GM19099 (cell line): ENCODE measurements around the gene DISC1.

ENCODE experiments used
- POLR2A ChIP-seq: IDR thresholded peaks from 3 replicates; pipeline ENCODE4 v1.6.1; 2011; ENCODE audit warnings: low read depth; ENCODE audit not compliant: insufficient read length; ENCODE audit errors: extremely low read depth

DISC1 gene

GRCh38 chr1:231856426-231856825, 229.8 kb downstream of the DISC1 start:
- TF ChIP-seq POLR2A: no peak

GRCh38 chr1:231856894-231857293, 230.3 kb downstream of the DISC1 start:
- TF ChIP-seq POLR2A: no peak

GRCh38 chr1:231857609-231858135, 231.1 kb downstream of the DISC1 start:
- no peak for TF ChIP-seq POLR2A

GRCh38 chr1:231860221-231861088, 233.9 kb downstream of the DISC1 start:
- no peak for TF ChIP-seq POLR2A

GRCh38 chr1:231861541-231862481, 235.2 kb downstream of the DISC1 start:
- TF ChIP-seq POLR2A: no peak

GRCh38 chr1:231862611-231863010, 236.0 kb downstream of the DISC1 start:
- TF ChIP-seq POLR2A: no peak

- TF ChIP-seq POLR2A: no peak
These were observed 238.7 kb downstream of the DISC1 start for GRCh38 chr1:231865331-231865730.

- no peak for TF ChIP-seq POLR2A
These were observed 240.1 kb downstream of the DISC1 start for GRCh38 chr1:231866392-231867331.

- no peak for TF ChIP-seq POLR2A
These were observed 241.0 kb downstream of the DISC1 start for GRCh38 chr1:231867607-231868006.

- TF ChIP-seq POLR2A: no peak
These were observed 242.8 kb downstream of the DISC1 start for GRCh38 chr1:231869364-231869763.

- no peak for TF ChIP-seq POLR2A
These were observed 244.9 kb downstream of the DISC1 start for GRCh38 chr1:231871471-231871870.

GRCh38 chr1:231871878-231872277, 245.3 kb downstream of the DISC1 start:
- no peak for TF ChIP-seq POLR2A

- TF ChIP-seq POLR2A: no peak
These were observed 245.9 kb downstream of the DISC1 start for GRCh38 chr1:231872461-231872910.

- TF ChIP-seq POLR2A: no peak
These were observed 252.1 kb downstream of the DISC1 start for GRCh38 chr1:231878737-231879136.
